ENCODE measurements around the gene KDM4B. TPM values are rescaled to one million over a fixed set of nuclear protein-coding genes. Genes with fewer than 3 reads are reported as not detected.

KDM4B gene
- total RNA-seq, 4 donors from 2014 or later = 16.3 to 38.3 (median 22.4) TPM

- no peak for DNase-seq (ENCODE audit: low spot score)
- no peak for TF ChIP-seq CTCF (IDR thresholded peaks at IDR 0.05)
- ATAC-seq (ENCODE audit: low FRiP score) = no peak
These were observed 13.6 kb upstream of the KDM4B start for GRCh38 chr19:4955274-4955673.

GRCh38 chr19:4957981-4958380 is 10.9 kb upstream of the KDM4B start:
- DNase-seq (ENCODE audit: low spot score) = no peak
- no peak for TF ChIP-seq CTCF (IDR thresholded peaks at IDR 0.05)
- ATAC-seq (ENCODE audit: low FRiP score) = no peak

GRCh38 chr19:4962085-4962619 is 6.8 kb upstream of the KDM4B start:
- no peak for TF ChIP-seq CTCF (IDR thresholded peaks at IDR 0.05)
- DNase-seq (ENCODE audit: low spot score) = no peak
- ATAC-seq (ENCODE audit: low FRiP score) = no peak

GRCh38 chr19:4965061-4965460 is 3.9 kb upstream of the KDM4B start:
- ATAC-seq (ENCODE audit: low FRiP score) (no peak), DNase-seq (ENCODE audit: low spot score) (no peak)
- no peak for TF ChIP-seq CTCF (IDR thresholded peaks at IDR 0.05)

- ATAC-seq (ENCODE audit: low FRiP score) = no peak
- no peak for TF ChIP-seq CTCF (IDR thresholded peaks at IDR 0.05)
- DNase-seq (ENCODE audit: low spot score) = no peak
These were observed 2.3 kb upstream of the KDM4B start for GRCh38 chr19:4966591-4966990.

- DNase-seq (ENCODE audit: low spot score) (no peak), ATAC-seq (ENCODE audit: low FRiP score) (no peak)
- no peak for TF ChIP-seq CTCF (IDR thresholded peaks at IDR 0.05)
These were observed 1.0 kb upstream of the KDM4B start for GRCh38 chr19:4967738-4968461.

GRCh38 chr19:4969292-4969771 is 419 bp downstream of the KDM4B start:
- ATAC-seq (ENCODE audit: low FRiP score) (peak; percentile 1), DNase-seq (ENCODE audit: low spot score) (no peak)
- no peak for TF ChIP-seq CTCF (IDR thresholded peaks at IDR 0.05)

Measured in omental fat pad (tissue), 4 donors.